GM19240 (cell line): ENCODE measurements around the gene TRIAP1.
"Not testable (repeated sequence)": the region's sequence is repeated elsewhere in the genome, so short reads cannot be mapped to it uniquely, and the experiment has no call there.

ENCODE experiments used
- DNase-seq: peaks from one replicate; pipeline ENCODE4 v3.0.0; 2011; ENCODE audit warnings: low spot score; ENCODE audit not compliant: insufficient read length

The TRIAP1 gene

DNA sequence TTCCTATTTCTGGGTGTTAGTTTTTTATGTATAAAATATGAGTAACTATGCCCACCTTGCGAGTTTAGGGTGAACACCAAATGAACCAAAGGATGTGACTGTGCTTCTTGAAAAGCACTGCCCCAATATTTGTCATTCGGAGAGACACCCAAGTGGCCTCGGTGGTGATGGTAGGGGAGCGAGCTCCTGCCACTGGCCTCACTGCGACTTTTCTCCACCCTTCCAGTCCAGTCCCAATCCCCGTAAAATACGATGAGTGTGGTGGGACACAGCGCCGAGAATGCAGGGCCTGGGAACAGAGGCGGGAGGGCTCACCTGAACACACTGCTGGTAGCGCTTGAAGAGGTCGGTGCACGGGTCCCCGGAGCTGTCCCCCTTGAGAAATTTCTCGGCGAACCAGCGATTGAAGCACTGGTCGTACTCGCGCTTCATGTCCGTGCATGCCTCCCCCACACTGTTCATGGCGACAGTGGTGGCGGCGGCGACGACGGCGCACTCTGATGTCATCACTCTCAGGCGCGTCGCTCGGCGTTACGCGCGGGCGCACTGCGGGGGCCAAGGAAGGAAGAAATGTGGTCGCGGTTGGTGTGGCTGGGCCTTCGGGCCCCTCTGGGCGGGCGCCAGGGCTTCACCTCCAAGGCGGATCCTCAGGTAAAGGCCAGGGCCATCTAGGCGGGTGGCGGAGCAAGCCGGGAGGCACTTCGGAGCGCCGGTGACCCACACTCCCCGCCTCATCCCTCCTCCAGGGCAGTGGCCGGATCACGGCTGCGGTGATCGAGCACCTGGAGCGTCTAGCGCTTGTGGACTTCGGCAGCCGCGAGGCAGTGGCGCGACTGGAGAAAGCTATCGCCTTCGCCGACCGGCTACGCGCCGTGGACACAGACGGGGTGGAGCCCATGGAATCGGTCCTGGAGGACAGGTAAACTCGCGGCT, at the start of gene TRIAP1, which contains the start of gene GATC:
TSS of gene TRIAP1 (minus strand) at position 474 of the 933 bp plus-strand sequence. CDS start at position 462, 12 bp downstream.
TSS of gene GATC (plus strand) at position 534 of the 933 bp plus-strand sequence. CDS start at position 571, 37 bp downstream.
- DNase-seq = peak; percentile 45

DNA sequence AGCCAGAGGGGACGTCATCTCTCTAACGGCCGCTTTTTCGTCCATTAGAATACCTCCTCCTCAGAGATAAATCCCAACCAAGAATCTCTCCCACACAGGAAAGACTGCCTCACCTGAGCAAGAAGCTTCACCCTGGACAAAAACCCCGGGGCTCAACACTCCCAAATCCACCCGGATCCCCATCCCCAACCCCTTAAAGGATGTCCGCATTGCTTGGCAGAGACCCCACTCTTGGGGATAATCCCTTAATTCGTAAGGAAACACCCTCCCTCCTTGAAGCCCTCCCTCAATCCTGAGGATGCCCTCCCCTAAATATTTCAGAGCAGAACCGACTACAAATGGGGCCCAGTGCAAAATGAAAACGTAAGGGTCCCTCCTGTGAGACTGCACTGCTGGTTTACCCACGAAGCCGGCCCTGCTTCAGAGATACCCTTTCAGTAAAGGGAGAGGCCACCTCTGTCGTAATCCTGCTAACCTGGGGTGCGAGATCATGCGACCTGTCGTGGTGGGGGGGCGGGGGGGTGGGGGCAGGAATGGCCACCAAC, 49.1 kb upstream of the TRIAP1 start:
- no peak for DNase-seq

DNA sequence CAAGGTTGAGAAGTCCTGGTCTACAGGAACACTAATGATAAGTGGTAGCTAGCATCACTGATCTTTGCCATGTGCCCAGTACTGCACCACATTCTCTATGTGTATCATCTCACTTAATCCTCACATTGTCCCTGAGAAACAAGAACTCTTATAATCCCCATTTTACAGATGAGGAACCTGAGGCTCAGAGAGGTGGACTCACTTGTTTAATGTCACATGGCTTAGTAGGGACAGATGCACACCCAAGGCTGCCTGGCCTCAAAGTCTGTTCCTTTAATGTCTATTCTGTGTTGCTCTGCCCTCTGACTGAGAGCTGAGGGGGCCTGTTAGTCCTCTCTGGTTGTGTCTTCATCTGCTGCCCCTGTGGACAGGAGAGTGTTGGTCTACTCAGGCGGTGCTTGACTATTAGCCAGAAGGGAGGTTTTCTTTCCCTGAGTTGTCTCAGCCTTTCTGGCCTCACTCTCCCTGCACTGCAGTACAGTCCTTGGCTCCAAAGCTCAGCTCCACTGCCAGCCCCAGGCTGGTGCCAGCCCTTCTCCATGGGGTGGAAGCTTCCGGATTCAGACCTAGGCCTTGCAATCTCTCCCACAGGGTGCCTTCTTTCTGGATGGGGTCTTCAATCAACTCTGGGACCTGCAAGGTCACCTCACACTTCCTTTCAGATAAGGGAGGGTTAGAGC, 44.8 kb upstream of the TRIAP1 start:
- no peak for DNase-seq

DNA sequence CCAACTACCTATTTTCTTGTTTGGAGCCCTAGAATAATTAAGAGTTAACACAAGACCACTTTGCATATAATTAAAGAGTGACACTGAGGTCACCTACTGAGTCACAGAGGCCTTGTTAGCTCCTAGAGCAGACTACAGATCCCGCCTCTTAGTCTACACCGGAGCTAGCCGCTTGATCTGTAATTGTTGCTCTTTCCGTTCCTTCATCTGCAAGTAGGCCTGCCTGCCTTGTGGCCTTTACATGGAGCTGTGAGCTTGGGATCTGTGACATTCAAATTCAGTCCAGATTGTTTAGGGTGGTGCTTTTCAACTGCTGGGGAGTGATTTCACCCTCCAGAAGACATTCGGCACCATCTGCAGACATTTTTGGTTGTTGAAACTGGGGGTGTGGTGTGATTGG, 44.1 kb upstream of the TRIAP1 start:
- DNase-seq = no peak

DNA sequence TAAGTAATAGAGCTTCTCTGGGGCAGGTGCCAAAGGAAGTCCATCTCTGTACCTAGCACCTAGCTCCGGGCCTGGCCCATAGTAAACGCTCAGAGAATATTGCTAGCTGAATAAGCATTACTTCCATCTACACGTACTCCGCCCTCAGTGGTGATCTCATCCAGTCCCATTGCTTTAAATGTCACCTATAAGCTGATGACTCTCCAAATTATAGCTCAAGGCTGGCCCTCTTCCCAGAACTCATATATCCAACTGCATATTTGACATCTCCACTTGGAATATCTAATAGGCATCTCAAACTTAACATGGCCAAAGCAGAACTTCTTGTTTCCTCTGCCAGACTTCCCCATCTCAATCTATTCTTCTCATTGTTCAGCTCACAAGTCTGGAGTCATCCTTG, 42.8 kb upstream of the TRIAP1 start:
- DNase-seq = no peak

DNA sequence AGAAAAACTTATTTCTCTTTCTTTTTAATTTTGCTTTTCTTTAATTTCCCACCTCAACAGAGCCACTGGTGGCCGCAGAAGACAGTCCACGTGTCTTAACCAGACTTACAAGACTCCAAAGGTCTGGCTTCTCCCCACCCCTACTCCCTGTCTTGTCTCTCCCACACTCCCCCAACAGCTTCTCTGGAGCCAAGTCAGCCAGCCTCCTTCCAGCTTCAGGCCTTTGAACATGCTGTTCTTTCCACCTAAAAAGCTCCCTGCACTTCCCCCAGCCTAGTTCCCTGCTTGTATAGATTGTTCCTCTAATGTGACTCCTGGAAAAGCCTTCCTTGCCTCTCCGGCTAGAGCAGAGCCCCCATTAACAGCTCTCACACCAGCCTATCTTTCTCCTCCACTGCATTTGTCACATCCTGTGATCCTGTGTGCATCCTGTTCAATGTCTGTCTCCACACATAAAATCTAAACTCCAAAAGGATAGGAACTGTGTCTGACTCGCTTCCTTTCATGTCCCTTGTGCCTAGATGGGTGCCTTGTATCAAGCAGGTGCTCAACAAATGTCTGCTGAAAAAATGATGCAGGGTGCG, 42.0 kb upstream of the TRIAP1 start:
- DNase-seq = no peak

DNA sequence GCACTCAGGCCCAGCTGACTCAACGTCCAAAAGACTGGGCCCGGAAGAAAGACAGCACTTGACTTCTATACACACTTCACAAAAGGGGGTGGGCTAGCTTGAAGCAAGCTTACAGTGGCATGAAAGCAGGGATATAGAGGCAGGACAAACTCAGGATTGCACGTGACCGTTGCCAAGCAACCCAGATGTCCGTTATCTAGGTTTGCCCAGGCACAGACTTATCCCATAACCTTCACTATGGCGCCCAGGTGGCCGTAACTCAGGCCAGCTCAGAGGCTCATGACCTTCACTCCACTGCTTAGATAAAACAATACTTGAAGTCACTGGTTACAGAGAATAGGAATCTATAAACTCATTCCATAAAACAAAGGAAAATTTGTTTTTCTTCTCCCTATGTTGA, 41.4 kb upstream of the TRIAP1 start:
- DNase-seq = not testable (repeated sequence)

DNA sequence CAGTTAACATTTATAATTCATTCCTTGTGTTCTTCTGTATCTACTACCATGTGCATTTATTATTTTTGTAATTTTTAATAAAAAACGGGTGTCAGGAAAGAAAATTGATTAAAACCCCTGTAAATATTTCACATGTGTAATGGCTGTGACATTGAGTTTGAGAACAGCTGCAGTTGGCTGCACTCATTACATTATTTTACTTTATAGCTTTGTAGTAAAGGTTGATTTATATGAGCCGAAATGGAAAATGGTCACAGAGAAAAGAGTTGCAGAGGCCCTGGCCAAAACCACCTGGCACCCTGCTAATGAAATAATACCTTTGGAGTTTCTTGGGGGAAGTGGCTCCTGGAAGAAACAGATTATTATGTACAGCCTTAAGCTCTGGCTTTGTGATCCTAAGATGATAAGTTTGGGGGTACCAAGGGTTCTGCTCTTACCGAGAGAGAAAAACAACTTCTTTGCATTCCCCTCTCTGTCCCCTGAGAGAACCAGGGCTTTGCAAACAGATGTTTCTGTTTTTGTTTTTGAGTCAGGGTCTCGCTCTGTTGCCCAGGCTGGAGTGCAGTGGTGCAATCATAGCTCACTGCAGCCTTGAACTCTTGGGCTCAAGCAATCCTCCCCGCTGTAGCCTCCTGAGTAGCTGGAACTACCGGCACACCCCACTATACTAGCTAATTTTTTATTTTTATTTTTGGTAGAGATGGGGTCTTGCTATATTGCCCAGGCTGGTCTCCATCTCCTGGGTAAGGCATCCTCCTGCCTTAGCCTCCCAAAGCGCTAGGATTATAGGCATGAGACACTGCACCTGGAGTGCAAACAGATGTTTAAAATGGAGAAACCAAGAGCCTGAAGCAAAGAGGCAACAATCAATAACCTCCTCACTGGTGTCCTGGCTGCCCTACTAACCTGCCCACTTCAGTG, 40.0 kb upstream of the TRIAP1 start:
- no peak for DNase-seq

DNA sequence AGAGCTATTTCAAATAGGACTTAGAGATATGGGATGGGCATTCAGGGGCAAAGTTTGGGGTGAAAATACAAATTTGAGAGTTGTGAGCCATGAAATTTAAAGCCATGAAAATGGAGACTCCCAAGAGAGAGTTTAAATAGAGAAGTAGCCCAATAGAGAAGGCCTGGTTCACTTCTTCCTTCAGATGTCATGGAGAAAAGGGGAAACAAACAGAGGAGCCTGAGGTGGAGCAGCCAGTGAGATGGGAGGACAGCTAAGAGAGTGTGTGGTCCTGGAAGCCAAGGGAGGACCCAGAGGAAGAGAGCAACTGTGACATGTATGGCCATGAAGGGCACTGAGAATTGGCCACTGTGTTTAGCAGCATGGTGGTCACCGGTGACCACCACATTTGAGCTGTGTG, 37.4 kb upstream of the TRIAP1 start:
- no peak for DNase-seq

DNA sequence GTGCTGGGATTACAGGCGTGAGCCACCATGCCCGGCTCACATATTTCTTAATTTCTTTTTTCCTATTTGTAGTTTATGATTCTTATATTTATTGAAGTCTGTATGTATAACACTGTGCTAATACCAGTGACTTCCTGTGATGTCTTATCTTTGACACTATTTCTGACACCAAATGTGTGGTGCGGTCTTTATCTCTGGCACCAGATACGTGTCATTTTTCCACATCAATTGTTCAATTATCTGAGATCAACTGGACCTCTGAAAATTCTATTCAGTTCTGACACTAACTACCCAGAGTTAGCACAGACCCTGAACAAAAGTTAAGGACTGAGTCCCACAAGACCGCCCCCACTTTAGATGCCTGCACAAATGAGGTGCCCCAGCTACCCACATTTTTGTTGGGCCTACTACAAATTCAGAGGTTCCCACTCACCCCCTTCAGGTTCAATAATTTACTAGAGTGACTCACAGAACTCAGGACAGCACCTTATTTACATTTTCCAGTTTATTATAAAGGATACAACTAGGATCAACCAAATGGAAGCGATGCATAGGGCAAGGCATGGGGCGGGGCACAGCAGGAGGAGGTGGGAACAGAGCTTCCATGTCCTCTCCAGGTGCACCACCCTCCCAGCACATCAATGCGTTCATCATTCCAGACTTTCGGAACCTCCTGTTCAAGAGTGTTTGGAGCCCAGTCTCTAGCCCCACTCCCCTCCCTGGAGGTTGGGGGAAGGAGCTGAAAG, 35.0 kb upstream of the TRIAP1 start:
- no peak for DNase-seq

DNA sequence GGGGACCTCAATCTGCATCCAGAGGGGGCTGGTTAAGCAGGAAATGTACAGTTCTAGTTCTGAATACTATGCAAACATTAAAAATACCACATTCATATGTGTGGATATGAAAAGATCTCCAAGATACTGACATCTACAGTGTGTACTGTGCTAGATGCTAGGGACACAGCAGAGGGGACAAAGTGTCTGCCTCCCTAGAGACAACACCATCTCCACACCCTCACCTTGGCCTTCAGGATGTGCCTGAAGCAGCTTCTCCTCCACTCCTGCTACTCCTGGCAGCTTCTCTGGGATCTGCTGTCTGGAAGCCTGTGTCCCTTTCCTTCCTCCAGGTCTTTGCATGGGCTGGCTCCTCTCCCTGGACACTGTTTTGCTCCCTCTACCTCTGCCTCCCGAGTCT, 34.0 kb upstream of the TRIAP1 start:
- DNase-seq = no peak

DNA sequence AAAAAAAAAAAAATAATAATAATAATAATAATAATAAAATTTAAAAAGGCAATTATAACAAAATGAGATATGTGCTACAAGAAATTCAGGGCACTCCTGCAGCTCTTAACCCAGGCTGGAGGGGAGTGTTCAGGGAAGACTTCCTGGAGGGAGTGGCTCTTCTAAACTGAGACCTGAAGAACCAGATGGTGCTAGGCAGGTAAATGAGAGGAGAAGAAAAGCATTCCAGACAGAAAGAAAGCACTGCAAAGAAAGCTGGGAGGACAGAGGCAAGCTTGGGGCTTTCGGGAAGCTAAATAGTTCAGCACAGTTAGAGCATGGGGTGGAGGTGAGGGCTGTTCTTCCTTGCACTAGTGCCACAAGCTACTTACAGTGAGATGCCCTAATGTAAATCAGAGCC, 33.3 kb upstream of the TRIAP1 start:
- no peak for DNase-seq

DNA sequence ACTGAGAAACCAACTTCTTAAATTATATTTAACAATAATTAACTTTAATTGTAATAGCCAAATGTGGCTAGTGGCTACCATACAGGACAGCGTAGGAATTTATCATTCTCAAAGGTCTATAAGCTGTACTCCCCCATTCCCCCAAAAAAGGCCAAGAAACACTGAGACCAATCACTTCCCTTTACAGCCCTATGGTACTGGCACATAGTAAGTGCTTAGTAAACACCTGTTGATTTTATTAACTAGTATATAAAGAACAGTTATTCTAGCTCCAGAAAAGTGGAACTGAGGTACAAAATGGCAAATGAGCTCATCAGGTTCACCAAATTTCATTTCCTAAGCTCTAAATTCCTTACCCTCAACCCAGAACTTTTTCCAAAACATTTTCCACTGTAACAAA, 29.5 kb upstream of the TRIAP1 start:
- DNase-seq = no peak

DNA sequence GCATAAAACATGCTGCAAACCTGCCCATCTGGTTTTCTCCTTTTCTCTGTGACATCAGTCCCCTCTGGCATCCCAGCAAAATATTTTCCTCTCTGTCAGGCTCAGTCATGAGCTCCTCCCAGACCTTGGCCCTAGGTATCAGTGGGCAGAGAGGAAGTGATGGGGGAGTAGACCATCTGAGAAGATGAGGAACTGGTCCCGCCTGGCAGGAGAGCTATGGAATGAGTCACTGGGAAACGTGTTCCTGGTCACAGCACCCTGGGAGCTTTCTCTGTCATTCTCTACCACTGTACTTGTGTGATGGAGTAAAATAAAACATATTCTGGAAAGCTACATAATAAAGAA, 28.4 kb upstream of the TRIAP1 start:
- no peak for DNase-seq

DNA sequence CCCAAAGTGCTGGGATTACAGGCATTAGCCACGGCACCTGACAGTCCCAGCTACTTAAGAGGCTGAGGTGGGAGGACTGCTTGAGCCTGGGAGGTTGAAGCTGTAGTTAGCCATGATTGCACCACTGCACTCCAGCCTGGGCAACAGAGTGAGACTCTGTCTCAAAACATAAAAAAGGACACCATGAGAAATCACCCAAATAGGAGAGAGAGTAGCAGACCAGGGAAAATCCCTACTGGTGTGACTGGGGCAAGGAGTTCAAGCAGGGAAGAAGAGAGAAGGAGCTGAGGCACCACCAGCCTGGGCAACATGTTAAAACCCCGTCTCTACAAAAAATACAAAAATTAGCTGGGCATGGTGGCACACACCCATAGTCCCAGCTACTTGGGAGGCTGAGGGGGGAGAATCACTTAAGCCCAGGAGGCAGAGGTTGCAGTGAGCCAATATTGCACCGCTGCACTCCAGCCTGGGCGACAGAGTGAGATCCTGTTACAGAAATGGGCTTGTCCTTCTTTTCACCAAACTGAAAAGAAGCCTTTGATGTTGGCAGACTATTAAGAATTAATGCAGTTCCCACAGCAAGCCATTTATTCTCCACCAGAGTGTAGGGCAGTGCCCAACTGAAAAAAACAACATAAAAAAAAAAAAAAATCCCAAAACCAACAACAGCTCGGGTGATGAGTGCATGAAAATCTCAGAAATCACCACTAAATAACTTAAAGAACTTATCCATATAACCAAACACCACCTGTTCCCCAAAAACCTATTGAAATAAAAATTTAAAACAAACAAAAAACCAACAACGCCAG, 27.8 kb upstream of the TRIAP1 start:
- DNase-seq = no peak

DNA sequence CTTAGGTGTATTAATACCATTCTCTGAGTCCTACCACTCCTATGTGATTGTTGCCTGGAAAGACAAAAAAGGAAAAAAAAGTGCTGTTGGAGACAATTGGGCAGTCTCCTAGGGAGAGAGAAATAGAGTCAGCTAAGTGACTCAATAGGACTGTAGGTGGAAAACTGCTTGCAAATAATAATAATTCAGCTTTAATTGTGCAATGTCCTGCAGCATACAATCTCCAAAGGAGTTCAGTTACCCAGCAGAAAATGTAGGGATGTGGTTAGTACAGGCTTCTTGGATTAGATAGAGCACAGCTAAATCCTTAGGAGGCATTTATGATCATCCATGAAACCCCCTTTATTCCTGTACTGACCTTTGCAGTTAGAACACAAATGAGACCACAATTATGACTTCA, 26.3 kb upstream of the TRIAP1 start:
- DNase-seq = no peak

DNA sequence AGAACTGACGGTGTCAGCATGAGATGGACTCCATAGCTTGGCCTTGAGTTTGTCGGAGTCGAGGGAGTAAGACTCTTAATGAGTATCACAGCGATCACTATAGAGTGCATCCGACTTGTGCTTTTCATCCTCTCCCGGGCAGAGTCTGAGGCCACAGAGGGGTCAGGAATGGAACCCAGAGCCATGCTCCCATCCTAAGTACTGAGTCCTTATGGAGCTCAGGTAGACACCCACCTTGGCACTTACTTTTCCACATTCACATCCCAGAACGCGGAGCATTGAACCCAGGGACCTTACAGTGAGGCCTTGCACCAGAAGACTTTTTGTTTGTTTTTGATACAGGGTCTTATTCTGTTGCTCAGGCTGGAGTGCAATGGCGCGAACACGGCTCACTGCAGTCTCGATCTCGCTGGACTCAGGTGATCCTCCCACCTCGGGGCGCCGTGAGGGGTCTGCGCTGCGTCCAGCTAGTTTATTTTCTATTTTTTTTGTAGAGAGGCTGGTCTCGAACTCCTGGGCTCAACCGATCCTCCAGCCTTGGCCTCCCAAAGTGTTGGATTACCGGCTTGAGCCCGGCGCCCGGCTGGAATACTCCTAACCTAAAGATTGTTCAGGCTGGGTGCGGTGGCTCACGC, 24.1 kb upstream of the TRIAP1 start:
- DNase-seq = no peak

DNA sequence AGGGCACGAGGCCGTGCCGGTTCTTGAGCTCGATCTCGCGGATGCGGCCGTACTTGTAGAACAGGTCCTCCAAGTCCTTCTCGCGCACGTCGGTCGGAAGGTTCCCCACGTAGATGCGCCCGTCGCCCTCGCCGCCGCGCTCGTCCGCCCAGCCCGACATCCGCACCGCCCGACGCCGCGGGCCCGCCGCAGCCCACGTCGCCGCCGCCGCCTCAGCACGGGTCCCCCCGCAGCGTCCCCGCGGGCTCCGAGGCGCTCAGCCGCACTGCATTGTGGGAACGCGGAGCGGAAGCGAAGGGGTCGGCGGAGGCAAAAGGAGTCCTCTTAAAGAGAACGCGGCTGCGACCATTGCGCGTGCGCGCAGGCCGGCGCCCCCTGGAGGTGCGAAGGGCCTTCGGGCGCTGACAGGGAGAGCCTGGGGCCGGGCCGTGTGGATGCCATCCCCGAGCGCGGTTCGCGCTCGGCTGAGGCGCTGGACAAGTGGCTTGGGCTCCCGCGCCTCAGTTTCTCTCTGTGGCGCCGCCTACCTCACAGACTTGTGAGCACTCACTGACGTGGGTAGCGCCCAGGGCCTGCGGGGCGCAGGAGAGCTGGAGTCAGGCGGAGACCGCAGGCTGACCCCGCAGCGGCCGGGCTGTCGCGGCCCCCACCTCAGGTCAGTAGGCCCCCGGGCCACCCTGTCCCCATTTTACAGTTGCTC, 23.4 kb upstream of the TRIAP1 start, which contains the start of gene SRSF9:
TSS of gene SRSF9 (minus strand) at position 299 of the 700 bp plus-strand sequence. CDS start at position 160, 139 bp downstream.
- DNase-seq = peak; percentile 93
